Measurements from ENCODE around the gene ALAS1.

GRCh38 chr3:52162250-52162872 is 35.6 kb upstream of the ALAS1 start:
- no peak for TF ChIP-seq CTCF (IDR thresholded peaks at IDR 0.05)
- TF ChIP-seq SIN3A (IDR thresholded peaks at IDR 0.05; ENCODE audit: borderline replicate concordance, insufficient read depth, low read depth, low read length) = no peak
- no peak for TF ChIP-seq POLR2AphosphoS5 (IDR thresholded peaks at IDR 0.05; ENCODE audit: low read depth, low read length)
